ENCODE data around the gene TDRD9.

GRCh38 chr14:103899316-103899715 lies 28.9 kb upstream of the TDRD9 start:
- TF ChIP-seq, protein P1, sequence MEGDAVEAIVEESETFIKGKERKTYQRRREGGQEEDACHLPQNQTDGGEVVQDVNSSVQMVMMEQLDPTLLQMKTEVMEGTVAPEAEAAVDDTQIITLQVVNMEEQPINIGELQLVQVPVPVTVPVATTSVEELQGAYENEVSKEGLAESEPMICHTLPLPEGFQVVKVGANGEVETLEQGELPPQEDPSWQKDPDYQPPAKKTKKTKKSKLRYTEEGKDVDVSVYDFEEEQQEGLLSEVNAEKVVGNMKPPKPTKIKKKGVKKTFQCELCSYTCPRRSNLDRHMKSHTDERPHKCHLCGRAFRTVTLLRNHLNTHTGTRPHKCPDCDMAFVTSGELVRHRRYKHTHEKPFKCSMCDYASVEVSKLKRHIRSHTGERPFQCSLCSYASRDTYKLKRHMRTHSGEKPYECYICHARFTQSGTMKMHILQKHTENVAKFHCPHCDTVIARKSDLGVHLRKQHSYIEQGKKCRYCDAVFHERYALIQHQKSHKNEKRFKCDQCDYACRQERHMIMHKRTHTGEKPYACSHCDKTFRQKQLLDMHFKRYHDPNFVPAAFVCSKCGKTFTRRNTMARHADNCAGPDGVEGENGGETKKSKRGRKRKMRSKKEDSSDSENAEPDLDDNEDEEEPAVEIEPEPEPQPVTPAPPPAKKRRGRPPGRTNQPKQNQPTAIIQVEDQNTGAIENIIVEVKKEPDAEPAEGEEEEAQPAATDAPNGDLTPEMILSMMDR (conservative IDR thresholded peaks at IDR 0.05; ENCODE audit: low read depth, low read length): no peak
- TF ChIP-seq EZH2 (IDR thresholded peaks at IDR 0.05; ENCODE audit: borderline replicate concordance, low read depth, low read length, poor library complexity, severe bottlenecking): no peak
